GM06990 (cell line): ENCODE data around the gene KCNE3.

ENCODE experiments used
- DNase-seq: peaks from one replicate; pipeline ENCODE4 v3.0.0-alpha.2; 2011; ENCODE audit not compliant: insufficient read length; ENCODE audit errors: extremely low read depth
- H3K27me3 ChIP-seq: replicated peaks from 2 replicates; pipeline ENCODE4 v1.6.0; 2011; ENCODE audit warnings: low read length; ENCODE audit not compliant: control insufficient read depth, insufficient read depth
- H3K36me3 ChIP-seq: 2 replicates; pipeline ENCODE4 v1.5.1; 2011; ENCODE audit warnings: low read length; ENCODE audit not compliant: control insufficient read depth, insufficient read depth
- H3K4me3 ChIP-seq: replicated peaks from 2 replicates; pipeline ENCODE4 v1.5.1; 2011; ENCODE audit warnings: low read depth, mild to moderate bottlenecking, control low read depth, low read length
- TF ChIP-seq, protein P1 (sequence below): IDR thresholded peaks from 2 replicates; pipeline ENCODE4 v1.5.1; 2011; ENCODE audit warnings: low read length, control low read depth, mild to moderate bottlenecking, inconsistent platforms; ENCODE audit not compliant: insufficient read depth, poor library complexity, severe bottlenecking

Gene KCNE3

DNA sequence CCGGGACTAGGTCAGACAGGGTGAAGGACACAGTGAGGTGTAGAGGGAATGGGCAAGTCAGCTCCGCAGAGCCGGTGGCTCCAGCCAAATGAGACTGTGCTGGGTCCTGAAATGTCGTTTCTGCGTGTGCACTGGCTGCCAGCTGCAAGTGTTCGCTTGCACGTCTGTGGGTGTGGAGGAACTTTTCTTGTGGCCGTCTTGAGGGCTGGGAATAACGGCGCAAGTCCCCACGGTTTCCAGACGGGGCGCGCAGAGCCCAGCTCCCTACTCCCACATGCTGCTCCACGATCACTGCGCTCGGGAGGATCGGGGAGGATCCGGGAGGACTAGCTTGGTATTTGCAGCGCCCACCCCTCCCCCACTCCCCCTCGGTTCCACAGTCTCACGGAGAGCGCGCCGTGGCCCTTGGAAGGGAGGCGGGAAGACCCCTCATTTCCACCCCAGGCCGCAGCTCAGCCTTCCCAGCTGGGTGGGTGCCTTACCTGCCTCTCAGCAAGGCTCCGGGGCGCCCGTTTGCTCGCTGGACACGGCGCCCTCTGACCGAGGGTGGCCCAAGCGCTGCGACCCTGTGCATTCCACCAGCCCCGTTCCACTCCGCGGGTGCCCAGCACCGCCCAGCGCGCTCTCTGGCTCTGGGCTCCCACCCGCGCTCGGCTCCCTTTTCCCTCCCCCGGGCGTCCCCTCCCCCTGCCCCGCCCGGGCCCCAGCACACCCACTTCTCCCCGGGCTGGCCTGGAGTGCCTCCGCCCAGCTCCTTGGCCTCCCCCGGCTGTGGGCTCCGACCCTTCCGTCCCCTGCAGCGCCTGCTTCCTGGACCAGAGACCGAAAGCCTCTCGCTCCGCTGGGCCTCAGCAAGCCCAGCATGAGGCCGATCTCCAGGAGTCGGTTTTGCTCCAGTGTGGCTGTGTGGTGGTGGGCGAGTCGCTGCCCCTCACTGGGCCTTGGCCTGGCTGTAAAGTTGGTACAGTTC, at the start of gene KCNE3:
Gene KCNE3 (minus strand): TSS at position 634 of the 970 bp plus-strand sequence. CDS start 9,986 bp downstream, outside the sequence.
- Histone ChIP-seq H3K36me3 (no peaks in the 10 kb centered on the region), H3K27me3 (peaks cover 3% of the 10 kb centered on the region), H3K4me3 (no peak within 1 kb of the TSS)
- TF ChIP-seq, protein P1, sequence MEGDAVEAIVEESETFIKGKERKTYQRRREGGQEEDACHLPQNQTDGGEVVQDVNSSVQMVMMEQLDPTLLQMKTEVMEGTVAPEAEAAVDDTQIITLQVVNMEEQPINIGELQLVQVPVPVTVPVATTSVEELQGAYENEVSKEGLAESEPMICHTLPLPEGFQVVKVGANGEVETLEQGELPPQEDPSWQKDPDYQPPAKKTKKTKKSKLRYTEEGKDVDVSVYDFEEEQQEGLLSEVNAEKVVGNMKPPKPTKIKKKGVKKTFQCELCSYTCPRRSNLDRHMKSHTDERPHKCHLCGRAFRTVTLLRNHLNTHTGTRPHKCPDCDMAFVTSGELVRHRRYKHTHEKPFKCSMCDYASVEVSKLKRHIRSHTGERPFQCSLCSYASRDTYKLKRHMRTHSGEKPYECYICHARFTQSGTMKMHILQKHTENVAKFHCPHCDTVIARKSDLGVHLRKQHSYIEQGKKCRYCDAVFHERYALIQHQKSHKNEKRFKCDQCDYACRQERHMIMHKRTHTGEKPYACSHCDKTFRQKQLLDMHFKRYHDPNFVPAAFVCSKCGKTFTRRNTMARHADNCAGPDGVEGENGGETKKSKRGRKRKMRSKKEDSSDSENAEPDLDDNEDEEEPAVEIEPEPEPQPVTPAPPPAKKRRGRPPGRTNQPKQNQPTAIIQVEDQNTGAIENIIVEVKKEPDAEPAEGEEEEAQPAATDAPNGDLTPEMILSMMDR: no peak
- DNase-seq: no peak

DNA sequence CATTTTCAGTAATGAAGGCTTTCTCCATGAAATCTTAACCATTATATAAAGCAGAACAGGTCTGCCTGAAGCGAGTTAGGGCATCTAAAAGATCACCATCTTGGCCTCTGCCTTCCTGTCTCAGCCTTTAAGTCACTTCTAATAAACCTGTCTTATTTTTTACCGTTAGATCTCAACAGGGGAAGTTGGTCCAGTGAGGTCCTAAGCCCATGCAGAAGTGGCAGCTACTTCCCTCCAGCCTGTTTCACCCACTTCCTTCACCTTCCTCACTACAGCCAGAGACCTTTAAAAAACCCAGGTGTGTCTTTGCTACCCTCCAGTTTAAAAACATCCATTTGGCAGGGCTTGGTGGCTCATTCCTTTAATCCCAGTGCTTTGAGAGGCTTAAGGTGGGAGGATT, 40.2 kb upstream of the KCNE3 start:
- Histone ChIP-seq H3K27me3 (no peaks in the 10 kb centered on the region), H3K4me3 (no peak overlapping the region), H3K36me3 (no peaks in the 10 kb centered on the region)
- TF ChIP-seq, protein P1: no peak
- DNase-seq: no peak

DNA sequence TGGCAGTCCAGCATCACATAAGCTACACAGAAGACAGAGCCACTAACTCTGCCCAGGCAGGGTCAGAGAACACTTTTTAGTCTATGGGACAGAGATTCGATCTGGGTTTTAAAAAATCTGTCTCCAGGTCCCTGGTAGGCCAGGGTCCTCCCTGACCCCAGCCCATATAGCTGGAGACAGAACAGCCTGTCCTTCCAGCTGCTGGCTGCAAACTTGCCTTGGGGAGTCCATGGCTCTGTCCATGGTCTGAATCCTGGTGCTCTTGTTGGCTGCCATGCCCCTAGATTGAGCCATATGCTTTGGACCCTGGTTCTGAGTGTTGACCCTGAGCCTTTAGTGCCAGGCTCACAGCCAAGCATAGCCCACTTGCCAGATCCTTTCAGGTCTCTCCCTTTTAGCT, 39.5 kb upstream of the KCNE3 start:
- no peak for DNase-seq
- TF ChIP-seq, protein P1: no peak

DNA sequence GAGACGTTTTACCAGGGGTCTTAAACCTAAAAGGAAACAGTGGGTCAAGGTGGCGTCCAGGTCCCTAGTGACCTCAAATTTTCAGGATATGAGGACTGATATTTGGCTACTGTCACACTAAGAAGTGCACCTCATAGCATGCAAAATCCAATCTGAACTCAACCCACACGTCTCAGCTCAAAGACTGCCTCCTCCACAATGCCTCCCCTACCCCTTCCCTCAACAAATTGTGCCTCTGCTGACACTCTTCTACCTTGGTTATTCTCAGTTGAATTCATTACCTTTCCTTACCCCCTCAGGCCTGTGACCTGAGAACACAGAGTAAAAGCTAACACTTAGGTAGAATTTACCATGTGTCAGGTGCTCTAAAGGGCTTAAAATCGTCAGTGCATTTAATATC, 38.6 kb upstream of the KCNE3 start:
- H3K36me3 ChIP-seq: no peaks in the 10 kb centered on the region
- H3K27me3 ChIP-seq: no peaks in the 10 kb centered on the region
- DNase-seq: no peak
- TF ChIP-seq, protein P1: no peak
- no peak overlapping the region for H3K4me3 ChIP-seq

More for the DNA sequence above, 39.5 kb upstream of the KCNE3 start:
- Histone ChIP-seq H3K4me3 (no peak overlapping the region), H3K36me3 (no peaks in the 10 kb centered on the region), H3K27me3 (no peaks in the 10 kb centered on the region)

- no peak overlapping the region for H3K4me3 ChIP-seq
- DNase-seq: no peak
- H3K36me3 ChIP-seq: no peaks in the 10 kb centered on the region
- TF ChIP-seq, protein P1: no peak
- no peaks in the 10 kb centered on the region for H3K27me3 ChIP-seq
These were observed 36.8 kb upstream of the KCNE3 start for GRCh38 chr11:74504100-74504691.
